ENCODE measurements around the gene DRAP1.

DRAP1 gene

DNA sequence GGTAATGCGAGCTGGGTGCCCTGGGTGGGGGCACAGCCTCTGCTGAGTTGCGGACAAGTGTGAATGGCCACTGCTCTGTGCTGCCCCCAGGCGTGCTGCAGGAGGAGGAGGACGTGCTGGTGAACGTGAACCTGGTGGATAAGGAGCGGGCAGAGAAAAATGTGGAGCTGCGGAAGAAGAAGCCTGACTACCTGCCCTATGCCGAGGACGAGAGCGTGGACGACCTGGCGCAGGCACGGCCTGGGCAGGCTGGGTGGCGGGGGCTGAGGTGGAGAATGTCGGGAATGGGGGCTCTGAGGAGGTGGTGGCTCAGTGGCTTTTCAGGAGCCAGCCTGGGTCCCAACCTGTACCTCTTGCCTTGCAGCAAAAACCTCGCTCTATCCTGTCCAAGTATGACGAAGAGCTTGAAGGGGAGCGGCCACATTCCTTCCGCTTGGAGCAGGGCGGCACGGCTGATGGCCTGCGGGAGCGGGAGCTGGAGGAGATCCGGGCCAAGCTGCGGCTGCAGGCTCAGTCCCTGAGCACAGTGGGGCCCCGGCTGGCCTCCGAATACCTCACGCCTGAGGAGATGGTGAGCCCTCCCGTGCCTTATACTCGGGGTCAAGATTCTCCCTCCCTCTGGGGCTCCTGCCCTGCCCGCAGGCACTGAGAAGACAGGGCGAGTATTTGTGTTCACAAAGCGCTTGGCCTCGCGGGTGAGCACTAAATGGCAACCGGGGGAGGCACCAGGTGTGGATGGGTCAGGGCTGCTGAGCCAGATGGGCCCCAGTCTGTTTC lies 46.9 kb downstream of the DRAP1 start:
- DNase-seq, result no peak

- DNase-seq, result no peak
Measured at GRCh38 chr11:65967329-65967934, 48.2 kb downstream of the DRAP1 start.

DNA sequence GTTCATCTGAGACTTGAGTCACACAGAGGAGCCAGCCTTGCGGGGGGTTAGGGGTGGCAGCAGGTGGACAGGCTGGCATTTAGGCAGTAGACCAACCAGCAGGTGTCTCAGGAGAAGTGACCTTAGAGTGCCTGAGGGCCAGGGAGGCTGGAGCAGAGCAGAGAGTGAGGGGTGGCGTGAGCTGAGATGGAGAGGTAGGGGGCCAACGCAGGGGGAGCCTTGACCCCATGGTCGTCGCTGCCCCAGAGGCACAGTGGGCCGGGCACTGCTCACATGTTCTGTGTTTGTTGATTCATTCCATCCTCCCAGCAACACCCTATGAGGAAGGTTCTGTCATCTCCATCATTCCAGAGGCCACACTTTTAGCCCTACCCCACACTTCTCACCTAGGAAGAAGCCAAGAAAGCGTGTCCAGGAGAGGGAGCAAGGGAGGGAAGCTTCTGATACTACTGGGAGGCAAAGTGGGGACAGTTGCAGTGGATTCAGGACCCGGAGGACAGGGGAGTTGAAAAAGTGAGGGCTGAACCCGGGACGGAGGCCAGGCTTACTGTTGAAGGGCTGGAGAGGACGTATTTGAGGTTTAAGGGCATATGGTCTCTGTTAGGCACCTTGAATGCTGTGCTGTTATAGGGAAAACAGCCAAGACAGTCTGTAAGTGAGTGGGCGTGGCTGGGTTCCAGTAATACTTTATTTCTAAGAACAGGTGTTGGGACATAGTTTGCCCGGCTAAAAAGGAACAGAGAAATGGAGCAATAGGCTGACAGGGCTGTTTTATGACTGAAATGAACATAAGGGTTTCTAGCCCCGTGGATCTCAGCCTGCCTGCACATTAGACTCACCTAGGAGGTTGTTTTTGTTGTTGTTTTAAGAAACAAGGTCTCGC lies 49.6 kb downstream of the DRAP1 start:
- DNase-seq, result no peak

All from activated gamma-delta T cell treated with Interleukin-2 at 50 U/mL for 16 hours (primary cell).